T1000 (cell line): Measurements from ENCODE around the gene RHBDF1.
A peak's percentile ranks its signal among the peaks of the same experiment; 100 is the strongest.

Experiments
- DNase-seq: peaks from one replicate; lab custom pipeline; 2025; ENCODE audit warnings: mixed read lengths; lab: John Stamatoyannopoulos, UW

Gene RHBDF1

GRCh38 chr16:94918-95265 lies 22.5 kb upstream of the RHBDF1 start:
- no peak for DNase-seq

GRCh38 chr16:92431-93339 lies 20.3 kb upstream of the RHBDF1 start:
- no peak for DNase-seq

GRCh38 chr16:91484-91883 lies 19.1 kb upstream of the RHBDF1 start:
- DNase-seq, result no peak

- DNase-seq, result no peak
Measured at GRCh38 chr16:89391-90302, 17.2 kb upstream of the RHBDF1 start.

GRCh38 chr16:88613-89012 lies 16.2 kb upstream of the RHBDF1 start:
- no peak for DNase-seq

GRCh38 chr16:86483-86952 lies 14.1 kb upstream of the RHBDF1 start:
- no peak for DNase-seq

GRCh38 chr16:85865-86264 lies 13.4 kb upstream of the RHBDF1 start:
- no peak for DNase-seq

- no peak for DNase-seq
Measured at GRCh38 chr16:85407-85782, 13.0 kb upstream of the RHBDF1 start.

GRCh38 chr16:84718-85406 lies 12.4 kb upstream of the RHBDF1 start:
- peak; percentile 79 for DNase-seq

- DNase-seq, result no peak
Measured at GRCh38 chr16:83781-84615, 11.6 kb upstream of the RHBDF1 start.

- DNase-seq, result no peak
Measured at GRCh38 chr16:83060-83603, 10.7 kb upstream of the RHBDF1 start.

- no peak for DNase-seq
Measured at GRCh38 chr16:79151-80054, 7.0 kb upstream of the RHBDF1 start.

GRCh38 chr16:78444-79150 lies 6.2 kb upstream of the RHBDF1 start:
- no peak for DNase-seq

GRCh38 chr16:77807-78443 lies 5.5 kb upstream of the RHBDF1 start, which contains the start of gene MPG:
MPG (plus strand) TSS chr16:78225; CDS start chr16:78310, 85 bp downstream.
- peak; percentile 49 for DNase-seq

GRCh38 chr16:77273-77806 lies 4.9 kb upstream of the RHBDF1 start:
- no peak for DNase-seq

- peak; percentile 39 for DNase-seq
Measured at GRCh38 chr16:76535-77272, 4.3 kb upstream of the RHBDF1 start.

- no peak for DNase-seq
Measured at GRCh38 chr16:75580-76501, 3.4 kb upstream of the RHBDF1 start.
